IPS DF 19.7 (cell line): ENCODE results near the gene ODAD3.
"Not testable (repeated sequence)": the region's sequence is repeated elsewhere in the genome, so short reads cannot be mapped to it uniquely, and the experiment has no call there.

ENCODE experiments used
- DNase-seq: peaks from one replicate; pipeline ENCODE4 v3.0.0-alpha.2; 2013; ENCODE audit warnings: low read depth, low spot score

The ODAD3 gene

GRCh38 chr19:11437955-11438354, 3.0 kb upstream of the ODAD3 start:
- DNase-seq: no peak

- DNase-seq: no peak
Measured at GRCh38 chr19:11435833-11436313, 952 bp upstream of the ODAD3 start.

- no peak for DNase-seq
Measured at GRCh38 chr19:11434703-11435056, 241 bp downstream of the ODAD3 start.

GRCh38 chr19:11433526-11433925, 1.4 kb downstream of the ODAD3 start:
- DNase-seq: not testable (repeated sequence)

GRCh38 chr19:11426656-11427055, 8.3 kb downstream of the ODAD3 start:
- DNase-seq: no peak

- DNase-seq: no peak
Measured at GRCh38 chr19:11425719-11426457, 9.0 kb downstream of the ODAD3 start.

GRCh38 chr19:11423791-11424181, 11.1 kb downstream of the ODAD3 start:
- DNase-seq: no peak

- DNase-seq: no peak
Measured at GRCh38 chr19:11423164-11423790, 11.6 kb downstream of the ODAD3 start.

- no peak for DNase-seq
Measured at GRCh38 chr19:11422163-11423065, 12.5 kb downstream of the ODAD3 start.

GRCh38 chr19:11421371-11422098, 13.4 kb downstream of the ODAD3 start:
- DNase-seq: no peak

GRCh38 chr19:11420429-11421370, 14.2 kb downstream of the ODAD3 start:
- DNase-seq: no peak

GRCh38 chr19:11418549-11419506, 16.1 kb downstream of the ODAD3 start, which contains the start of gene RGL3:
Gene RGL3, minus strand, starts transcription at chr19:11419314. Its CDS starts 36 bp downstream, at chr19:11419278.
- no peak for DNase-seq

GRCh38 chr19:11418094-11418548, 16.8 kb downstream of the ODAD3 start:
- no peak for DNase-seq

- no peak for DNase-seq
Measured at GRCh38 chr19:11416346-11417052, 18.4 kb downstream of the ODAD3 start.

- DNase-seq: no peak
Measured at GRCh38 chr19:11414544-11414943, 20.4 kb downstream of the ODAD3 start.

GRCh38 chr19:11410682-11411081, 24.2 kb downstream of the ODAD3 start:
- DNase-seq: no peak

- no peak for DNase-seq
Measured at GRCh38 chr19:11408591-11408990, 26.3 kb downstream of the ODAD3 start.

GRCh38 chr19:11406703-11407236, 28.2 kb downstream of the ODAD3 start:
- DNase-seq: not testable (repeated sequence)
